ENCODE measurements around the gene PGBD5.

Gene PGBD5

GRCh38 chr1:230435108-230435507, 9.0 kb upstream of the PGBD5 start:
- H3K4me3 ChIP-seq (replicated peaks in 1 of 2; ENCODE audit: low read depth in 2 of 2, low read length in 2 of 2): no peak overlapping the region
- TF ChIP-seq, protein P1, sequence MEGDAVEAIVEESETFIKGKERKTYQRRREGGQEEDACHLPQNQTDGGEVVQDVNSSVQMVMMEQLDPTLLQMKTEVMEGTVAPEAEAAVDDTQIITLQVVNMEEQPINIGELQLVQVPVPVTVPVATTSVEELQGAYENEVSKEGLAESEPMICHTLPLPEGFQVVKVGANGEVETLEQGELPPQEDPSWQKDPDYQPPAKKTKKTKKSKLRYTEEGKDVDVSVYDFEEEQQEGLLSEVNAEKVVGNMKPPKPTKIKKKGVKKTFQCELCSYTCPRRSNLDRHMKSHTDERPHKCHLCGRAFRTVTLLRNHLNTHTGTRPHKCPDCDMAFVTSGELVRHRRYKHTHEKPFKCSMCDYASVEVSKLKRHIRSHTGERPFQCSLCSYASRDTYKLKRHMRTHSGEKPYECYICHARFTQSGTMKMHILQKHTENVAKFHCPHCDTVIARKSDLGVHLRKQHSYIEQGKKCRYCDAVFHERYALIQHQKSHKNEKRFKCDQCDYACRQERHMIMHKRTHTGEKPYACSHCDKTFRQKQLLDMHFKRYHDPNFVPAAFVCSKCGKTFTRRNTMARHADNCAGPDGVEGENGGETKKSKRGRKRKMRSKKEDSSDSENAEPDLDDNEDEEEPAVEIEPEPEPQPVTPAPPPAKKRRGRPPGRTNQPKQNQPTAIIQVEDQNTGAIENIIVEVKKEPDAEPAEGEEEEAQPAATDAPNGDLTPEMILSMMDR (IDR thresholded peaks at IDR 0.05; ENCODE audit: low read depth, low read length): no peak
- no peak for DNase-seq (ENCODE audit: low read depth in 2 of 2)

DNA sequence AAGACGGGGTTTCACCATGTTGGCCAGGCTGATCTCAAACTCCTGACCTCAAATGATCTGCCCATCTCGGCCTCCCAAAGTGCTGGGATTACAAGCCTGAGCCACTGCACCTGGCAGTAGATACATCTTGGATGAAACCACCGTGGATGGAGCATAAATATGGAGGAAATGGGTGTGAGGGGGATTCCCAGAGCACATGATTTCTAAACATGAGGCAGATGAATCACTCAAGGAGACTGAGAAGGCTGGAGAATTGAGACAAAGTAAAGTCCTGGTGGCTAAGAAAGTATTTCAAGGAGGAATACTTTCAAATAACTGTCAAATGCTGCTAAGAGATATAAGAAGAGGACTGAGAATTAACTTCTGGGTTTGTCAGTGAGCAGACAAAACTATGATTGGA, 5.4 kb upstream of the PGBD5 start:
- no peak overlapping the region for H3K4me3 ChIP-seq (replicated peaks in 1 of 2; ENCODE audit: low read depth in 2 of 2, low read length in 2 of 2)
- DNase-seq (ENCODE audit: low read depth in 2 of 2): no peak
- TF ChIP-seq, protein P1 (IDR thresholded peaks at IDR 0.05; ENCODE audit: low read depth, low read length): no peak

DNA sequence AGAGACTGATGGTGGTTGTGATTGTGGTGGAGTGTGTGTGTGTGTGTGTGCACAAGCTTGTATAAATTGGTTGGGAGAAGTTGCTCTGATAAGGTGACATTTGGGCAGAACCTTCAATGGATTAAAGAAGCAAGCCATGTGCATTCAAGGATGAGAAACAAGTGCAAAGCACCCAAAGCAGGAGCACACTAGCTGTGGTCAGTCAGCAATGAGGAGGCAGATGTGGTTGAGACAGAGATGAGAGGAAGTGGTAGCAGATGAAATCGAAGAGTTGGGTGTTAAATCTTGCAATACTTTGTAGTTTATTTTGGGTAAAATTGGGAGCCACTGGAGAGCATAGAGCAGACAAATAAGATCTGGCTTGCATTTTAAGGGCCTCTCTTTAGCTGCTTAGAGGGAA, 4.4 kb upstream of the PGBD5 start:
- TF ChIP-seq, protein P1 (IDR thresholded peaks at IDR 0.05; ENCODE audit: low read depth, low read length): no peak
- no peak for DNase-seq (ENCODE audit: low read depth in 2 of 2)

GRCh38 chr1:230429067-230429735, 3.1 kb upstream of the PGBD5 start:
- no peak overlapping the region for H3K4me3 ChIP-seq (replicated peaks in 1 of 2; ENCODE audit: low read depth in 2 of 2, low read length in 2 of 2)
- TF ChIP-seq, protein P1 (IDR thresholded peaks at IDR 0.05; ENCODE audit: low read depth, low read length): no peak
- no peak for DNase-seq (ENCODE audit: low read depth in 2 of 2)

More for the DNA sequence above, 4.4 kb upstream of the PGBD5 start:
- no peak overlapping the region for H3K4me3 ChIP-seq (replicated peaks in 1 of 2; ENCODE audit: low read depth in 2 of 2, low read length in 2 of 2)

DNA sequence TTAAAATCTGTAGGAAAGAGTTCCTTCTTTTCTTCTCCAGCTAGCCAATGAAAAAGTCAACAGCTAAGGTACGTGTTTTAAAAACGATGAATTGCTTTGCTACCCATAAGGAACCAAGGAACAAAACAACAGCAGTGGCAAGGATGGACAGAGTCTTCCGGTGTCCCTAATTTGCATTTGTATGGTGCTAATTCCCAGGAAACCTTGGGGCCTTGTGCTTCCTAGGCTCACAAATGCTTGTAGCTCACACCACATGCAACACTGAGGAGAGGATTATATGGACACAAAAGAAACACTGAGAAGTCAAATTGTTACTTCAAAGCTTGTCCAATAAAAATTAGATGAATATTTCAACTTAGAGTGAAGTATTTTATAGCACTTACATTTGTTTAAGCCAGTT, 1.8 kb upstream of the PGBD5 start:
- no peak overlapping the region for H3K4me3 ChIP-seq (replicated peaks in 1 of 2; ENCODE audit: low read depth in 2 of 2, low read length in 2 of 2)
- TF ChIP-seq, protein P1 (IDR thresholded peaks at IDR 0.05; ENCODE audit: low read depth, low read length): no peak
- DNase-seq (ENCODE audit: low read depth in 2 of 2): no peak

DNA sequence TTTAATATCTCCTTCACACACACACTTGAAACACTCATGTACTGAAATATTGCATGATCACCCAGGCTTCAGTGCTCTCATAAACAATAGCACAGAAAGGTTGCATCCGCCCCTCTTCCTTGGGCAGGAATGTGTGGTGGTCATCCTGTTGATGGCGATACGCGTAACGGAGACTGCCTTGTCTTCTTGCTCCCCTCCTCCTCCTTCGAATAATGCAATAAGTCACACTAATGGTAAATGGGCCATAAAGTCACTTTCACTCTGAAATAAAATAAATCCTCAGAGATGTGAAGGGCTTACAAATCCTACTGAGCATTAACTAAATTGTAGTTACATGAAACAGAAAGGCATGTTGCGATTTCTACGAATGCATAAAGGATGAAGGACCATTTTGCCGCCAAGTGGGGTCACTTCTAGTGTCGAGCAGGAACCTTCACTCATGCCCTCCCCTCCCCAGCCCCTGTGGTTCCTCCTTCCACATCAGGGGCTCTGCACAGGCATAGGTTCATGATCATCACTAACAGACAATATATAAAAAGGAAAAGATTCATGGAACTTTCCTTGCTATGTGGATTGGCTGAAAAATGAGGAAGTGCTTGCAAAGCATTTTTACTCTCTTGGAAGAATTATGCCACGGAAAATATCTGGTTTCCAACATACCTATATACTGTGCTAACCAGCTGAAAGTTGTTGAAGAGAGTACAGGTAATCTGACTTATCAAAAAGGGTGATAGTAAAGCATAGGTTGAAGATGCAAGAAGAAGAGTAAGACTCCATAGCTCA, 1.2 kb upstream of the PGBD5 start:
- DNase-seq (ENCODE audit: low read depth in 2 of 2): no peak
- no peak overlapping the region for H3K4me3 ChIP-seq (replicated peaks in 1 of 2; ENCODE audit: low read depth in 2 of 2, low read length in 2 of 2)
- TF ChIP-seq, protein P1 (IDR thresholded peaks at IDR 0.05; ENCODE audit: low read depth, low read length): no peak

Data from cardiac fibroblast (primary cell).